ENCODE data around the gene UBE3D. TPM values are rescaled to one million over a fixed set of nuclear protein-coding genes. Genes with fewer than 3 reads are reported as not detected.

Gene UBE3D
- total RNA-seq, 1 experiment from 2014 or later: 10.7 TPM

GRCh38 chr6:82957868-82958245 lies 107.8 kb downstream of the UBE3D start:
- Mint-ChIP-seq H3K9me3 (no peaks in the 10 kb centered on the region), H3K27ac (peak overlapping the region in 1 of 3 experiments; percentile 70; a peak in 2 of 7 replicates), H3K4me1 (peaks cover 25 to 29% of the 10 kb centered on the region in 2 experiments), H3K36me3 (ENCODE audit: insufficient read depth in 1 of 3, low read depth in 3 of 3) (peaks cover 5 to 7% (median 7%) of the 10 kb centered on the region in 3 experiments; a peak in 6 of 7 replicates), H3K27me3 (ENCODE audit: low read depth) (no peaks in the 10 kb centered on the region), H3K4me3 (no peak overlapping the region)
- Histone ChIP-seq H3K4me1 (ENCODE audit: insufficient read depth, low read length) (peaks cover 5% of the 10 kb centered on the region; the same call in 1 of the 2 replicates), H4K91ac (ENCODE audit: insufficient read length, low read depth, low read length) (no peak overlapping the region), H3K9ac (ENCODE audit: extremely low read depth, insufficient read length, low read length) (no peak overlapping the region), H4K8ac (replicated peaks; ENCODE audit: insufficient read length, low read depth, low read length) (no peak overlapping the region), H3K23ac (ENCODE audit: insufficient read length, low read depth, low read length) (no peak overlapping the region), H3T11ph (ENCODE audit: low read length) (no peak overlapping the region), H3K56ac (ENCODE audit: insufficient read length, low read depth, low read length) (no peak overlapping the region), H3K4ac (ENCODE audit: low read depth, low read length) (no peak overlapping the region), H2BK15ac (ENCODE audit: low read depth, low read length) (no peak overlapping the region), H2BK20ac (ENCODE audit: low read depth, low read length, poor library complexity, severe bottlenecking) (no peak overlapping the region), H3K4me2 (ENCODE audit: insufficient read depth, insufficient read length, low read length) (no peak overlapping the region), H2AFZ (ENCODE audit: low read length) (no peak overlapping the region), H2BK12ac (ENCODE audit: insufficient read length, low read depth, low read length) (no peak overlapping the region), H2BK120ac (ENCODE audit: low read depth, low read length, poor library complexity, severe bottlenecking) (no peak overlapping the region), H3K27ac (ENCODE audit: insufficient read length, low read depth, low read length) (no peak overlapping the region), H2BK5ac (ENCODE audit: insufficient read length, low read length) (no peak overlapping the region), H2AK5ac (ENCODE audit: insufficient read length, low read length) (no peak overlapping the region), H3K79me1 (ENCODE audit: insufficient read depth, low read depth, low read length, poor library complexity, severe bottlenecking) (no peaks in the 10 kb centered on the region), H3K27me3 (ENCODE audit: insufficient read depth, low read length) (no peaks in the 10 kb centered on the region), H3K18ac (ENCODE audit: insufficient read length, low read depth, low read length) (no peak overlapping the region), H4K20me1 (ENCODE audit: control insufficient read depth, insufficient read depth, insufficient read length) (no peaks in the 10 kb centered on the region), H3K9me3 (ENCODE audit: control insufficient read depth, low read depth, low read length) (no peaks in the 10 kb centered on the region), H4K5ac (ENCODE audit: insufficient read length, low read depth, low read length) (no peak overlapping the region), H3K79me2 (ENCODE audit: insufficient read depth, low read length) (no peaks in the 10 kb centered on the region), H3K23me2 (ENCODE audit: insufficient read length, low read depth, low read length, poor library complexity, severe bottlenecking) (no peaks in the 10 kb centered on the region), H3K14ac (ENCODE audit: insufficient read depth, low read length) (no peak overlapping the region)
- WGBS (ENCODE audit: extremely low coverage, insufficient read length, low lambda C conversion rate): no CpG with 5 or more reads among the region's 2 CpGs
- DNase-seq: no peak
- TF ChIP-seq CTCF (conservative IDR thresholded peaks at IDR 0.05): no peak

Measured in H9 (cell line).